Caki2 (cell line): ENCODE measurements around the gene ACAA2. TPM values are rescaled to one million over a fixed set of nuclear protein-coding genes. Genes with fewer than 3 reads are reported as not detected.

Experiments
- DNase-seq: peaks from one replicate; pipeline ENCODE4 v3.0.0-alpha.2; 2015; ENCODE audit warnings: low read depth
- in situ Hi-C: cut with HindIII; loops from 2 replicates; pipeline ENCODE4 v1.10.0; 2016; ENCODE audit warnings: low sequenced_read_pairs, low pct_unique_long_range_greater_than_20kb, mixed read lengths
- total RNA-seq: library from RNA; depleted of rRNA; stranded (reverse); fragments of >200 nt; shearing (Covaris generic); gene quantifications from 2 replicates; pipeline ENCODE4 v1.2.3, GENCODE V29; 2014; ENCODE audit warnings: low replicate concordance

The ACAA2 gene
- total RNA-seq, 1 experiment from 2014 or later, result 73.9 TPM

DNA sequence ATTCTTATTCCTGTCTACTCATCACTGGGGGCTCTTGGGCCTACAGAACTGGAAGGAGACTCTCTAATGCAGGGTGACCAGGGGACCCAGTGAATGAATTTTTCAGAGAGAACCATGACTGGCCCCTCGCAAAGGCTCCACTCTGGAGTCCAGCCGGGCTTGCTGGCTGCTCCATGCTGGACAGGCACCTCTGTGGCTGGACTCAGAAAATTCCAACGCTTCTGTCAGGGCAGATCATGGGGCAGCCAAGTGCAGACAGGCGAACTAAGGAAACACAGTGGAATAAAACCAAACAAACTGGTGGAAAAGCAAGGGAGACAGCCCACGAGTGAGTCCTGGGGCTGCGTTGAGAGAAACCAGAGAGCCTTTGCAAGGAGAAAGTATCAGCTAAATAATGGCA lies 57.2 kb downstream of the ACAA2 start:
- no peak for DNase-seq
- in situ Hi-C loops, result no loop called here

DNA sequence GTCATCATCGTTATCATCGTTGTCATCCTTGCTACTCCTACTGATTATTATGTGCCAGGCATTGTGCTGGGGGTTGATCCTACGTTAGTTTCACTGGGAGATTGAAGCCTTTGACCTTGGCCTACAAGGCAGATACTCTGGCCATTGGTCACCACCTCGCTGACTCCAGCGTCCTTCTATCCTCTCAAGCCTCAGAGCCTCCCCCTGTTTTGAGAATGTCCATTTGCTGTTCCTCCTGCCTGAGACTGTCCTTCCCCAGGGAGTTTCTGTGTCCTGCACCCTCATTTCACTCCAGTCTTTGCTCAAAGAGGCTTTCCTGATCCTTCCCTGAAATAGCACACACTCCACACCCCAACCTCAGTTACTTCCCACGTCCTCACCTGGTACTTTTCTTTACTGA lies 57.8 kb downstream of the ACAA2 start:
- no peak for DNase-seq
- in situ Hi-C loops, result no loop called here

DNA sequence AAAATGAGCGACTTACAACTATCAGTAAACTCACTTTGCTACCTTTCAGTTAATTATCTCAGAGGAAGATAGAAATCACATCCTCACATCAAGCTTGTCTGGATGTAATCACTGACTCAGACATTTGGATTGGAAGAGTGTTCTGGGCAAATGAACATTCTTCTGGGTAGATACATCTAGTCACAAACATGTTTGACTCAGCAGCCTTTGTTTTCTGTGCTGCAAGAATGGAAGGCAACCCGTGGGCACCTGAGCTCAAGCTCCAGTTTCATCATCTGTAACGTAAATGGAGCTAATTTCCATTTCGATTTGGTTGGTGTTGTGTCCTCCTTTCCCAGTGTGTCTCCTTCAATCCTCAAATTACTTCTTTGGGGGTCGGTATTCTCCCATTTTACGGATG lies 58.5 kb downstream of the ACAA2 start:
- no peak for DNase-seq
- in situ Hi-C loops, result no loop called here

DNA sequence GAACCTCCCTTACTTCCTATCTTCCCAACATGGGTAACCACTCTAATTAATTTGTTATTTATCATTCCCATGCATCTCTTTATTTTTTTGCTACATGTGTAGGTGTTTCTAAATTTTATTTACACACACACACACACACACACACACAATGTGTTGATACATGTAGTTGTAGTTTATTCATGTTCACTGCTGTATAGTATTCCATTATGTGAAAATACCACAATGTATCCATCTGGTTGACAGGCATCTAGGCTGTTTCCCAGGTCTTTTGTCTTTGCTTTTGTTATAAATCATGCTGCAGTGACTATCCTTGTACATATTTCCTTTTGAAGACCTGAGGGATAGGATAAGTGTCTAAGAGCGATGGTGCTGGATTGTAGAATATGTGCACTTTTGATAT lies 59.7 kb downstream of the ACAA2 start:
- DNase-seq, result no peak
- in situ Hi-C loops, result no loop called here

DNA sequence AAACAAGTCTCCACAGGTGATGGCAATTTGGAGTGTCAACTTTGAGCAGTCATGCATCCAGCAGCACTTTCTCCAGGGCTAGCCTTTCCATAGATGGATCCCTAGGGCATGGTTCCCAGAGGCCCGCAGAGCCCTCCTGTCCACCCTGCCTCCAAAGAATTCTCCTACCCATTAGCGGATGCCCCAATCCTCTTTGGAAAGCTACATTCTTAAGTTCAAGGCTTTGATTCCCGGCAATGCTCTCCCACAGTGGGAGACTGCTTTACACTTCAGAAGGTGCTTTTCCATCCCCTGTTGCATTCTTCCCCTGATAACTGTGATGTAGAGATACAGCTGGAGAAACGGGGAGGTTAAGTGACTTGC lies 61.3 kb downstream of the ACAA2 start:
- no peak for DNase-seq

DNA sequence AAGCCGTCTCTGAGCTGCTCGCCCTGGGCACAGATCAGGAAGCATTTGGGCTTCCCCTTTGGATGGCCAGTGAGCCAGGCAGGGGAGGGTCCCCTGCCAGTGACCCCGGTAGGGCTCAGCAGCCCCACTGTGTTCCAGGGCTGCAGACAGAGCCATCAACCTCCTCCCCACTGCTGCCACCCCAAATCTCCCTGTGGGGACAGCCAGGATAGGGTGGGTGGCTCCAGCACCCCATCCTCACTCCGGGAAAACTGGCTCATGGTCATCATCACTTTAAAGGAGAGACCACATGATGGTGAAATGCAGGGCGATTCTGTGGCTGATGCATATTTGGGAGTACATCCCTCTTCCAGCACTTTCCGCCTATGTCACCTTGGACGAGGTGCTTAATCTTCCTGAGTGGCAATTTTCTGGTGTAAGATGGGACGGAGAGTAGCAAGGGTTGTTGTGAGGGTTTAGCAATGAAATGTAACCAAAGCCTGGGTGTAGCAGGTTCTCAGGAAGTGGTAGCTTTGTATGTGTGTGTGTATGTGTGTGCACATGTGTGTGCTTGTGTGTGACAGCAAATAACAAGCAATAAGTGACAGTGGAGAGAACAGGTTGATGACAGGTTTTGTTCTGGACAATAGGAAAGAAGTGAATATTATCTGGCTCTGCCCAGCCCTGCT lies 61.8 kb downstream of the ACAA2 start:
- in situ Hi-C loops, result no loop called here
- no peak for DNase-seq

More for the DNA sequence above, 61.3 kb downstream of the ACAA2 start:
- in situ Hi-C loops, result no loop called here

DNA sequence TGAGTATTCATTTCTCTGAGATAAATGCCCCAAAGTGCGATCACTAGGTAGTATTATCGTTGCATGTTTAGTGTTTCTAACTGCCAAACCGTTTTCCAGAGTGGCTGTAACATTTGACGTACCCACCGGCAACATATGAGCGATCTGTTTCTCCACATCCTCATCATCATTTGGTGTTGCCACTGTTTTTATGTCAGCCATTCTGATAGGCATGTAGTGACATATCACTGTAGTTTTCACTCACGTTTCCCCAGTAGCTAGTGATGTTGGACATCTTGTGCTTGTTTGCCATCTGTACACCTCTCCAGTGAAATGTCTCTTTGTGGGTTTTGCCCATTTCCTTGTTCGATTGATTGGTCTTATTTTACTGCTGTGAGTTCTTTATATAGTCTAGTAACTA lies 63.8 kb downstream of the ACAA2 start:
- DNase-seq, result no peak
- in situ Hi-C loops, result no loop called here

DNA sequence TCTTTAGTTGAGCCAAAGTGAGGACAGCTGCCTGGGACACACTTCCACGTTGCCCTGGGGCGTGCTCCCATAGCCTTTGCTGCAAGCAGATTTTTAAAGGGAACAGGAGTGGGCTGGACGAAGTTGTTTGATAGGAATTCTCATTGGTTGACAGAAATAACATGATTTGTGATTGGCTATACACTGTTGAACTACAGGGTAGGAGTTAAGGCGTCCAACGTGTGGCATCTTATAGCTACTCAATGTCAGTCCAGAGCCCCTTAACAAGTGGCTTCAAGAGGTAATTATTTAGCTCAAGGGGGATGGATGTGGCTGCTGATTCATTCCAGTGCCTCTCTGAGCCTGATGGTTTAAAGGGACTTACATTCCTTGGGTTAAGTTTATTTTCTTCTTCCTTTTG lies 65.5 kb downstream of the ACAA2 start:
- DNase-seq, result no peak
- in situ Hi-C loops, result no loop called here

DNA sequence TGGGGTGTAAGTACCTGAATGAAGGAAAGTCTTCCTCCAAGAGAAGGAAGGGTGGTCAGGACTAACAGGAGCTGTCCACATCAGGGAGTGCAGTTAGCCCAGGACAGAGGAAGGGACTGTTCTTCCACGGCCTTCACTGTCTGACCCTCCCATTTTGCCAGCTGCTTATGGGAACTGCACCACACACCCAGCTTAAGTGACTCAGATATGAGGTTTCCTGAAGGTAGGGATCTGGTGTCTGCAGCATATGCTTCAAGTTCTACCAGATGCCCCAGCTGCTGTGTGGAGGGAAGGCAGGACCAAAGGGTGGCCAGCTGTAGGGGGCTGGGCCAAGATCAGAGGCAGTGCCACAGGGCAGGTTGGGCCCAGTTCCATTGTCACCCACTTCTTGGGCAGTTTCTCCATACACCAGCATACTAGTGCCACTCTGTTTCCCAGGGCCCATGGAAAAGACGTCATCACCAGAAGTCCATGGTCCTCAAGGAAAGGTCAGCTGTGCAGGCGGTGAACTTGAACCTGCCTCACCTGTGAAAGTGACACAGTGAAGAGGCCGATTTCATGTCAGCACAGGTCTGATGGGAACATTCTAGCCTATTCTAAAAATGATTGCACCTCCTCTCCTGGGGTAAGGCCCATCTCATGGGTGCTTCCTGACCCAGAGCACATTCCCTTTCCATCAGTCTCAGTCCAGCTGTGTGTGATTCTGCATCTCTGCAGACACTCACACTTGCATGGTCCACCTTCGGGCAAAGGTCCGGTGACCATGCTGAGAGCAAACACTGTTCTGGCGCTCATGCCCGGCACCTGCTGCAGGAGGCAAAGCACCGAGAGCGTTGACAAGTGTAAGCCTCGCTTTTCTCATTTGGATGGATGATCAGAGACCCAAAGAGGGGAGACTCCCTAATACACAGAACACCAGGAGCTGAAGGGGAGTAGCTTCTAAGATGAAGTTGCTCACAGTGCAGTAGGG lies 68.0 kb downstream of the ACAA2 start:
- DNase-seq, result no peak
- in situ Hi-C loops, result no loop called here

DNA sequence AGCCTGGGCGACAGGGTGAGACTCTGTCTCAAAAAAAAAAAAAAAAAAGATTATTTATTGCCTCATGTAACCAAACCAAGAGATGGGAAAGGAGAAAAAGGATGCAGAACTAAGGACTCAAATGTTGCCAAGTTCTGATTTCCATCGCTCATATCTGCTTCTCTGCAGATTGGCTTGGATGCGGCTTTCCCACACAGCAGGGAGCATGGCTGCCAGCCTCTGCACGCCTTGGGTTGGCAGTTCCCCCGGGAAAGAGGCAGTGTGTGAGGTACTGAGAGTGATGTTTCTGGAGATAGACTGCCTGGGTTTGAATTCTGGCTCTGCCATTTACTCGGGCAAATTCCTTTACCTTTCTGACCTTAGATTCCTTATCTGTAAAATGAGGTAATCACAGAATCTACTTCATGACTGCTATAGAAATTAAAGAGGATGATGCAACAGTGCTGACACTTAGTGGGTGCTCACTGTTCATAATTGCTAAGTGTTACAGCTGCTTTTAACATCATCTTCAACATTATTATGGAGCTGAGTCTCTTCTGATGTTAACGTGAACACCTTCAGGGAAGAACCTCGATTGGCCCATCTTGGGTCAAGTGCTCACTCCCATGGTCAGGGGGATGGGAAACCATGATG lies 68.8 kb downstream of the ACAA2 start:
- in situ Hi-C loops, result no loop called here
- no peak for DNase-seq

DNA sequence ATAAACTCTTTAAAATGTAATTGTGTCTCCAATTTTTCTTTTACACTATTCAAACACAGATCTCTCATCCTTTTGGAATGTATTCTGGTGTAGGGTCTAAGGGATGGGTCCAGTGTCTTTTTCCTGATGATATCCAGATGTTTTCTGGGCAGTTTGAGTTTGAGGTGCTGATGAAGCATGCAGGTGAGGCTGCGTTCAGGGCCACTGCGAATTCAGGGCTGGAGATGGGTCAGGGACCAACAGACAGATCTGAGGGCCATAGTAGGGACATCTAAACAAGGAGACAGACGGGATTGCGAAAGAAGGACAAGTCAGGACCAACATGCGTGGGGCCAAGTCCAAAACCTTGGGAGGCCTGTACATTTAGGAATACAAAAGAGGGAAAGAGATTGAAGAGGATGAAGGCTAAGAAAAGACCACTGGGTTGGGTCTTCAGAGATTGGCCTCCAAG lies 70.2 kb downstream of the ACAA2 start:
- no peak for DNase-seq
- in situ Hi-C loops, result no loop called here

DNA sequence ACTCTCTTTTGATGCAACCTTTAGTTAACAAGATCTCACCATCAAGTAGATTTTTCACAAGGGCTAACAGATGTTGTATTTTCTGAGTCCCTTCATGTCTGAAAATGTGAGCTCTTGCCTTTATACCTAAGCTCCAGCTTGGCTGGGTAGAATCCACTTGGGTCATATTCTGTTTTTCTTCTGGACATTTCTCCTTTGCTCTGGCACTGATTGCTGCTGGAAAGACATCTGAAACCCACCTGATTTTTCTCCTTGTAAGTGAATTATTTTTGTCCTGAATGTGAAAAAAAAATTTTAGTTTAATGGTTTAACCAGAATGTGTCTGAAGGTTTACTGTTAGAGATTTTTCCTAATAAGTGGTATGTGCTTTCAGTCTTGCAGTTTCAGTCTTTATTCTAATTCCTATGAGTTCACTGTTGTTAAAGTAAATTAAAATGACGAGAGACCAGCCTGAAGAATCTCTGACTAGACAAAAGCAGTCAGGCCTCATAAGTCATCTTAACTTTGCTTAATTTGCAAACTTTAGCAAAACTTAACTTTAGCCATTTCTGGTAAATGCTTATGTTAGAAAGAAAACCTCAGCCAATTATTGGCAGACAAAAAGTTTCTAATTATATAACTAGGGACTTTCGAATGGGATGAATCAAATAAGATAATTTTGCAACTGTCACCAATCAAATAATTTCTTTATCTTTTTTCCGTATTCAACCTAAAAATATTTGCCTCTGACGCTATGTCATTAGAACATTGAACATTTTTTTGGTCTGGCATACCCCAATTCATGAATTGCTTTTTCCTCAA lies 70.8 kb downstream of the ACAA2 start:
- in situ Hi-C loops, result no loop called here
- no peak for DNase-seq

DNA sequence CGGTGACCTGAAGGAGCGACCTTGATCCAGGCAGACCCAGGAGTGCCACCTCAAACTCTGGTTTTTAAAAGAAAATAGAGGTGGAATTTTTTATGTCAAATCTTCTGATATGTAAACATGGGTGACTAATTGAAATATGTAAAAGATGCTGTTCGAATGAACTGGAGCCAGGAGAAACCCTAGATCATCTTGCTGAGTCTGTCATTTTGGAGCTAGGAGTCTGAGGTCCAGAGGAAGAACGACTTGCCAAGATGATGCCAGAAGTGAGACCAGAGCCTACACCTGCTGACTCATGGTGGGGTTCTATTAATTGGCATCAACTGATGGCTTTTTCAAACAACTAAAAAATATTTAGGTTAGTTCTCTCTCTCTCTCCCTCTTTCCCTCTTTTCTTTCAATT lies 74.1 kb downstream of the ACAA2 start:
- in situ Hi-C loops, result no loop called here
- no peak for DNase-seq

DNA sequence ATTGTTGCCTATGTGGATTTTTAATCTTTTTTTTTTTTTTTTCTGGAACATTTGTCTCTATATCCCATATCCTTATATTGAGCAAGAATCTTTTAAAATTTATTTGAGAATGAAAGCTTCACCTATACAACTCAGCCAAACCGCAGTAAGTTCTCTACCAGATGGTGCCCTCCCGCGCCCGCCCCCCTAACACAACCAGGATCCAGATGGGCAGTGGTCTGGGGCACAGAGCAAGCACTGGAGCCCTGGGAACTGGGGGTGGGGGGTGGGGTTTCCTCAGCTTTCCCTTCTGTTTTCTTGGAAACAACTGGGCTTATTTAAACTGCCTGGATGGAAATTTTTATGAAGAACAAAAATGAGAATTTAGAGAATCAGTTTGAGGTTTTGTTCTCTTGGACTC lies 74.6 kb downstream of the ACAA2 start:
- in situ Hi-C loops, result no loop called here
- DNase-seq, result no peak

DNA sequence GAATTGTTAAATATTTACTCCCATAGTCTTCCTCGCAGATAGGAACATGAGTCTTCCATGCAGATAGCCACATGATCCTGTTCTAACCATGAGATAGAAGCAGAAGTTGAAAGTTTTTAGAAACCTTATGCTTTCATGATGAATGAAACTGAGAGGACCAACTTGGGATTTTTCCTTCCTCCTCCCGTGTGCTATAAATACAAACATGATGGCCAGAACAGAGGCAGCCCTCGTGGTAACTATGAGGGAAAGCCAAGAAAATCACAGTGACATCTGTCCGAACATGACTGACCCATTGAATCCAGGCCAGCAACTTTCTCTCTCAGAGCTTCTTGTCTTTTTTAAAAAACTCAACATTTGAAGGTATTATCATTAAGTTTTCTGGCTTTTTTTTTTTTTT lies 78.5 kb downstream of the ACAA2 start:
- in situ Hi-C loops, result no loop called here
- no peak for DNase-seq

DNA sequence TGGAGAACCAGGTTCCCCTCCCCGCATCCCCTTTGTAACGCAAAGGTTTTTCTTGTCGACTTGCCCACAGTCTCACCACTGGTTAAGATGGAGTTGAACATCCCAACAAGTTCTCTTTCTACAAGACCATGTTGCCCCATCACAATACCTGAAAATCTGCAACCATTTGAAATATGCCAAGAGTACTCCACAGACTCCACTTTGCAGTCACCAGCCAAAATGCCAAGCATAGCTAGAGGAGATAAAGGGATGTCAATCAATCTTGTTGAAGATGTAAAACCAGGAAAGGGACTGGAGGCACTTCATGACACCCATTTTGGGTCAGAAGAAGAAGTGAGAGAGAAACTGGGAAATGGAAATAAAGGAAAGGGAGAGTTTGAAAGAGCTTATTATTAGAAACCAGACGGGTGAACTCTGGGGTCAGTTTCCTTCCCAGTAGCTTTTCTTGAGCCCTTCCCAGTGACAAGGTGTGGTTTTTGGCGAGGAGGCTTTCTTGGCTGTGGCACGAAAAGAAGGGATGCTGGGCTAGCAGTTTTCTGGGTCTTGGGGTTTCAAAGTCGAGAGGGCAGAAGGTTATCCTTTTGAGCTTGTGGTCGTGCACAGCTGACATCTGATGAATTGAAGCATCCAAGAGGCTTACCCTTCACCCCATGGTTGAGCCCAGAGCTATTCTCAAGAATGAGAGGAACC lies 79.3 kb downstream of the ACAA2 start:
- no peak for DNase-seq
- in situ Hi-C loops, result no loop called here

DNA sequence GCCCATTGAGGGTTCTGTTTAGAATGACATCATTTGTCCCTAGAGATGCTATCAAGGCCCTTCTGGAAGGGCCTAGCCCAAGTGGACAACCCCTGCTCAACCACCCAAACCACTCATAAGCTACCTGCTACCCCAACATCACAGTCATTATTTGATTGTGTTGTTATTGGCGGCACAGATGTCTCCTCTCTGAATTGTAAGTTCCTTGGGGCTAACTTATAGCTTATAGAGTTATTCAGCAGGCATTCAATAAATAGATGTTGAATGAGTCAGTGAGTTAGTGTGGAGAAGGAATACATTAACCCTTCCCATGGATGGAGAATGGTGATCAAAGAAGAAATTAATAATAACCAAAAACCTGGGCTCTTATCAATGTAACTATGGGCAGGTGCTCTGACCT lies 80.0 kb downstream of the ACAA2 start:
- in situ Hi-C loops, result no loop called here
- DNase-seq, result no peak
